Measurements from ENCODE around the gene CTNNBIP1. TPM values are rescaled to one million over a fixed set of nuclear protein-coding genes. Genes with fewer than 3 reads are reported as not detected.

The CTNNBIP1 gene
- total RNA-seq, 1 experiment from 2014 or later = 31.3 TPM

- TF ChIP-seq POLR2A (IDR thresholded peaks at IDR 0.05; ENCODE audit: borderline replicate concordance, extremely low read depth, insufficient read depth, insufficient read length) = no peak
- no peak for TF ChIP-seq EZH2 (IDR thresholded peaks at IDR 0.05)
- TF ChIP-seq ZFX (IDR thresholded peaks at IDR 0.05) = no peak
- TF ChIP-seq YY1 (IDR thresholded peaks at IDR 0.05; ENCODE audit: extremely low read depth, insufficient replicate concordance, low read depth, low read length) = no peak
- no peak for TF ChIP-seq EGR1 (IDR thresholded peaks at IDR 0.05; ENCODE audit: low read depth)
- no peak for TF ChIP-seq CBX3 (IDR thresholded peaks at IDR 0.05; ENCODE audit: low read depth)
- no peak for TF ChIP-seq CEBPB (IDR thresholded peaks at IDR 0.05; ENCODE audit: low read depth)
Observed at GRCh38 chr1:9870572-9870971, 39.5 kb downstream of the CTNNBIP1 start (continued).

- peaks cover 0 to 8% of the 10 kb centered on the region in 2 experiments; a peak in 2 of 4 replicates for H3K4me1 ChIP-seq (ENCODE audit: control insufficient read depth in 1 of 2, insufficient read depth in 2 of 2, low read length in 2 of 2)
Observed at GRCh38 chr1:9869831-9870251, 40.2 kb downstream of the CTNNBIP1 start.

More at GRCh38 chr1:9869831-9870251, 40.2 kb downstream of the CTNNBIP1 start:
- no peaks in the 10 kb centered on the region for H3K27me3 ChIP-seq (ENCODE audit: insufficient read depth, low read length)
- no peaks in the 10 kb centered on the region for H3K9me3 ChIP-seq (ENCODE audit: control insufficient read depth in 1 of 2, insufficient read depth in 1 of 2, low read depth in 1 of 2, low read length in 2 of 2)
- ChIA-PET CTCF (interaction anchor here (1.3 to 2.1 kb wide), 4 partner anchors 8 to 254 kb away, joined by 4 to 10 read pairs (median 6); no protein-coding TSS in a partner anchor), POLR2A (no interaction called here), RAD21 (ENCODE audit: low non-redundant PET in 1 of 2, low total read pairs in 2 of 2, uncharacterized antibody in 2 of 2, unreplicated experiment in 2 of 2) (interaction anchor here in 1 of 2 experiments (0.6 kb wide), 1 partner anchor 204 kb away, joined by 5 read pairs; no protein-coding TSS in a partner anchor)
- no peak overlapping the region for H3K27ac ChIP-seq (ENCODE audit: low read depth, low read length)
- no peak for TF ChIP-seq CEBPB (IDR thresholded peaks at IDR 0.05; ENCODE audit: low read depth)
- TF ChIP-seq EGR1 (IDR thresholded peaks at IDR 0.05; ENCODE audit: low read depth) = no peak
- no peak for TF ChIP-seq ATF3 (IDR thresholded peaks at IDR 0.05)
- no peak for TF ChIP-seq JUND (IDR thresholded peaks at IDR 0.05)
- no peak for TF ChIP-seq EZH2phosphoT487 (IDR thresholded peaks at IDR 0.05; ENCODE audit: borderline replicate concordance)
- TF ChIP-seq SIN3A (IDR thresholded peaks at IDR 0.05; ENCODE audit: low read depth) = no peak
- no peak for TF ChIP-seq SP1 (IDR thresholded peaks at IDR 0.05; ENCODE audit: low read depth)
- TF ChIP-seq ZNF274 (IDR thresholded peaks at IDR 0.05; ENCODE audit: low read depth, low read length) = no peak
- no peak for TF ChIP-seq REST (IDR thresholded peaks at IDR 0.05; ENCODE audit: low read depth)
- no peak for TF ChIP-seq CBX3 (IDR thresholded peaks at IDR 0.05; ENCODE audit: low read depth)
- no peak for TF ChIP-seq ELF1 (IDR thresholded peaks at IDR 0.05; ENCODE audit: borderline replicate concordance, low read depth)
- TF ChIP-seq ZBTB33 (IDR thresholded peaks at IDR 0.05; ENCODE audit: extremely low read depth, insufficient replicate concordance, low read length) = no peak
- TF ChIP-seq CTCF (IDR thresholded peaks at IDR 0.05 in 2 of 3, conservative IDR thresholded peaks at IDR 0.05 in 1 of 3; ENCODE audit: borderline replicate concordance in 1 of 3, insufficient read depth in 1 of 3, low read depth in 2 of 3, low read length in 2 of 3) = no peak
- no peak for TF ChIP-seq SRF (IDR thresholded peaks at IDR 0.05; ENCODE audit: low read depth)
- H2AFZ ChIP-seq (ENCODE audit: low read depth, low read length, poor library complexity, severe bottlenecking) = no peak overlapping the region
- intact Hi-C loops (cut with micrococcal nuclease) = loop anchor here (5.0 kb wide), 1 partner anchor 43 kb away; no protein-coding TSS in a partner anchor
- no peak overlapping the region for H3K4me3 ChIP-seq (replicated peaks in 1 of 2; ENCODE audit: low read depth in 1 of 2, low read length in 2 of 2)
- no peaks in the 10 kb centered on the region for H3K9me2 ChIP-seq (ENCODE audit: insufficient read depth)
- DNase-seq (ENCODE audit: low read depth, low spot score) (no peak), ATAC-seq (no peak)
- no peaks in the 10 kb centered on the region for H4K20me1 ChIP-seq (ENCODE audit: insufficient read depth)
- H3K4me2 ChIP-seq (ENCODE audit: low read length) = no peak overlapping the region
- no peaks in the 10 kb centered on the region for H3K36me3 ChIP-seq (ENCODE audit: control insufficient read depth in 1 of 2, insufficient read depth in 2 of 2, low read length in 2 of 2)
- H3K79me2 ChIP-seq (ENCODE audit: insufficient read depth, low read length) = no peaks in the 10 kb centered on the region
- no peak overlapping the region for H3K9ac ChIP-seq (ENCODE audit: low read length)
- BruUV-seq (replicated peaks) = no TSS peak

All from HCT116 (cell line).